ENCODE measurements around the gene HDAC4. TPM values are rescaled to one million over a fixed set of nuclear protein-coding genes. Genes with fewer than 3 reads are reported as not detected.

The HDAC4 gene
- total RNA-seq, 1 experiment from 2014 or later = 47.6 TPM

DNA sequence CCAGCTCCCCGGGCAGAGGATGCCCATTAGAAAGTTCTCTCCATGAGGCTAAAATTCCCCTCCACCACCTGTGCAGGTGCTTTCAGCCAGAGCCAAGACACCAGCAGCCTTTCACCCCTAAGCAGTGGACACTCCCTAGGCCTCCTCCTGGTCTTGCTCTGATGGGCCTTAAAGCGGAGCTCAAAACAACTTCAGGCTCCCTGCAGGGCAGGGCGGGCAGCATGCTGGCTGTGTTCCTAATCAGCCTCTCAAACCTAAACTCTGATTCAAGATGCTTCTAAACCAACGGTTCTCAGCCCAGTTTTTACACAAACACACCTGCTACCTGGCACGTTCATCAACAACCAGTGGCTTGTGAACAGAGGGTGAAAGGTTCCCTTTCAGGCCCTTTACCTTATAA, 298.6 kb downstream of the HDAC4 start (continued):
- TF ChIP-seq, protein P1, sequence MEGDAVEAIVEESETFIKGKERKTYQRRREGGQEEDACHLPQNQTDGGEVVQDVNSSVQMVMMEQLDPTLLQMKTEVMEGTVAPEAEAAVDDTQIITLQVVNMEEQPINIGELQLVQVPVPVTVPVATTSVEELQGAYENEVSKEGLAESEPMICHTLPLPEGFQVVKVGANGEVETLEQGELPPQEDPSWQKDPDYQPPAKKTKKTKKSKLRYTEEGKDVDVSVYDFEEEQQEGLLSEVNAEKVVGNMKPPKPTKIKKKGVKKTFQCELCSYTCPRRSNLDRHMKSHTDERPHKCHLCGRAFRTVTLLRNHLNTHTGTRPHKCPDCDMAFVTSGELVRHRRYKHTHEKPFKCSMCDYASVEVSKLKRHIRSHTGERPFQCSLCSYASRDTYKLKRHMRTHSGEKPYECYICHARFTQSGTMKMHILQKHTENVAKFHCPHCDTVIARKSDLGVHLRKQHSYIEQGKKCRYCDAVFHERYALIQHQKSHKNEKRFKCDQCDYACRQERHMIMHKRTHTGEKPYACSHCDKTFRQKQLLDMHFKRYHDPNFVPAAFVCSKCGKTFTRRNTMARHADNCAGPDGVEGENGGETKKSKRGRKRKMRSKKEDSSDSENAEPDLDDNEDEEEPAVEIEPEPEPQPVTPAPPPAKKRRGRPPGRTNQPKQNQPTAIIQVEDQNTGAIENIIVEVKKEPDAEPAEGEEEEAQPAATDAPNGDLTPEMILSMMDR (IDR thresholded peaks at IDR 0.05 in 2 of 3, conservative IDR thresholded peaks at IDR 0.05 in 1 of 3; ENCODE audit: borderline replicate concordance in 1 of 3, insufficient read depth in 1 of 3, low read depth in 2 of 3, low read length in 2 of 3) = no peak
- TF ChIP-seq YY1 (IDR thresholded peaks at IDR 0.05; ENCODE audit: extremely low read depth, insufficient replicate concordance, low read depth, low read length) (no peak), SRF (IDR thresholded peaks at IDR 0.05; ENCODE audit: low read depth) (no peak), EZH2phosphoT487 (IDR thresholded peaks at IDR 0.05; ENCODE audit: borderline replicate concordance) (no peak), ELF1 (IDR thresholded peaks at IDR 0.05; ENCODE audit: borderline replicate concordance, low read depth) (no peak)
- TF ChIP-seq, protein P2, sequence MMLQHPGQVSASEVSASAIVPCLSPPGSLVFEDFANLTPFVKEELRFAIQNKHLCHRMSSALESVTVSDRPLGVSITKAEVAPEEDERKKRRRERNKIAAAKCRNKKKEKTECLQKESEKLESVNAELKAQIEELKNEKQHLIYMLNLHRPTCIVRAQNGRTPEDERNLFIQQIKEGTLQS (IDR thresholded peaks at IDR 0.05) = no peak

DNA sequence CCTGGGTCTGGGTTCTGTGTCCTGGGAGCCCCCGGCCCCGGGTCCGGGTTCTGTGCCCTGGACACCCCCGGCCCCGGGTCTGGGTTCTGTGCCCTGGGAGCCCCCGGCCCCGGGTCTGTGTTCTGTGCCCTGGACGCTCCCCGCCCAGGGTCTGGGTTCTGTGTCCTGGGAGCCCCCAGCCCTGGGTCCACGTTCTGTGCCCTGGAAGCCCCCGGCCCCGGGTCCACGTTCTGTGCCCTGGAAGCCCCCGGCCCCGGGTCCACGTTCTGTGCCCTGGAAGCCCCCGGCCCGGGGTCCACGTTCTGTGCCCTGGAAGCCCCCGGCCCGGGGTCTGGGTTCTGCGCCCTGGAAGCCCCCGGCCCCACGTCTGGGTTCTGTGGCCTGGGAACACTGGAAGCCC, 299.0 kb downstream of the HDAC4 start:
- DNase-seq (ENCODE audit: low read depth, low spot score) (no peak), ATAC-seq (no peak)
- ChIA-PET CTCF (no interaction called here), RAD21 (ENCODE audit: low non-redundant PET in 1 of 2, low total read pairs in 2 of 2, uncharacterized antibody in 2 of 2, unreplicated experiment in 2 of 2) (no interaction called here), POLR2A (no interaction called here)
- Histone ChIP-seq H3K9me2 (ENCODE audit: insufficient read depth) (no peaks in the 10 kb centered on the region), H3K4me1 (ENCODE audit: control insufficient read depth in 1 of 2, insufficient read depth in 2 of 2, low read length in 2 of 2) (no peaks in the 10 kb centered on the region), H3K9ac (ENCODE audit: low read length) (no peak overlapping the region), H3K27ac (ENCODE audit: low read depth, low read length) (no peak overlapping the region), H3K36me3 (ENCODE audit: control insufficient read depth in 1 of 2, insufficient read depth in 2 of 2, low read length in 2 of 2) (peaks cover 0 to 6% of the 10 kb centered on the region in 2 experiments; a peak in 1 of 4 replicates), H2AFZ (ENCODE audit: low read depth, low read length, poor library complexity, severe bottlenecking) (no peak overlapping the region), H3K79me2 (ENCODE audit: insufficient read depth, low read length) (no peaks in the 10 kb centered on the region), H3K4me2 (ENCODE audit: low read length) (no peak overlapping the region), H3K4me3 (replicated peaks in 1 of 2; ENCODE audit: low read depth in 1 of 2, low read length in 2 of 2) (no peak overlapping the region), H3K27me3 (ENCODE audit: insufficient read depth, low read length) (no peaks in the 10 kb centered on the region), H4K20me1 (ENCODE audit: insufficient read depth) (no peaks in the 10 kb centered on the region), H3K9me3 (ENCODE audit: control insufficient read depth in 1 of 2, insufficient read depth in 1 of 2, low read depth in 1 of 2, low read length in 2 of 2) (no peaks in the 10 kb centered on the region)
- no TSS peak for BruUV-seq (replicated peaks)
- intact Hi-C loops (cut with micrococcal nuclease) = no loop called here
- TF ChIP-seq, protein P1 (IDR thresholded peaks at IDR 0.05 in 2 of 3, conservative IDR thresholded peaks at IDR 0.05 in 1 of 3; ENCODE audit: borderline replicate concordance in 1 of 3, insufficient read depth in 1 of 3, low read depth in 2 of 3, low read length in 2 of 3) = no peak
- no peak for TF ChIP-seq POLR2A (IDR thresholded peaks at IDR 0.05; ENCODE audit: borderline replicate concordance, extremely low read depth, insufficient read depth, insufficient read length)
- no peak for TF ChIP-seq ELF1 (IDR thresholded peaks at IDR 0.05; ENCODE audit: borderline replicate concordance, low read depth)
- TF ChIP-seq RAD21 (IDR thresholded peaks at IDR 0.05; ENCODE audit: low read depth) = no peak
- TF ChIP-seq EZH2 (IDR thresholded peaks at IDR 0.05) = no peak
- TF ChIP-seq FOSL1 (IDR thresholded peaks at IDR 0.05; ENCODE audit: low read depth) = no peak
- no peak for TF ChIP-seq SP1 (IDR thresholded peaks at IDR 0.05; ENCODE audit: low read depth)
- no peak for TF ChIP-seq ZFX (IDR thresholded peaks at IDR 0.05)
- no peak for TF ChIP-seq CEBPB (IDR thresholded peaks at IDR 0.05; ENCODE audit: low read depth)
- TF ChIP-seq CBX3 (IDR thresholded peaks at IDR 0.05; ENCODE audit: low read depth) = no peak
